HepG2 (cell line): Measurements from ENCODE around the gene SLC2A13. TPM values are rescaled to one million over a fixed set of nuclear protein-coding genes. Genes with fewer than 3 reads are reported as not detected.

Source experiments
- ATAC-seq: fragments of 200-7000 bp; cut with Tn5 transposase; 3 replicates; pipeline ENCODE4 v1.9.1; 2020; ENCODE audit warnings: mild to moderate bottlenecking, moderate library complexity
- BruUV-seq: library from RNA; stranded (reverse); fragments of 400-500 nt; replicated peaks from 2 replicates; lab custom pipeline; 2021; lab: Mats Ljungman, UMichigan
- CTCF ChIA-PET: fragments of 300-600 bp; formaldehyde crosslinking; extraction: SDS; loops from one replicate; lab custom pipeline; 2021; ENCODE audit warnings: low total read pairs, inconsistent platforms, low intra/inter-chr PET ratio; lab: Yijun Ruan, JAX
- POLR2A ChIA-PET: fragments of 350-600 bp; sonication (Branson Sonifier 250); formaldehyde crosslinking; loops from one replicate; lab custom pipeline; 2020; ENCODE audit warnings: antibody characterized with exemption, inconsistent platforms; lab: Yijun Ruan, JAX
- DNase-seq: peaks from one replicate; pipeline ENCODE4 v3.0.0-alpha.2; 2015; ENCODE audit warnings: low spot score
- FAIRE-seq: peaks from 3 replicates; lab custom pipeline; 2011; peaks lifted over from hg19 to GRCh38; lab: Jason Lieb, UNC
- H2AFZ ChIP-seq: one replicate; pipeline ENCODE4 v1.6.1; 2011; ENCODE audit warnings: low read length, inconsistent platforms
- H3K27ac ChIP-seq: fragments of 300-600 bp; 3 replicates; pipeline ENCODE4 v1.8.0; 2011; ENCODE audit warnings: mixed run types, mild to moderate bottlenecking, mixed read lengths, low read length, inconsistent platforms; ENCODE audit not compliant: insufficient read depth; ENCODE audit errors: extremely low read length
- H3K27me3 ChIP-seq, 2 experiments: fragments of 200-600 bp in 1 of 2; 2 replicates in 1 of 2; 3 replicates in 1 of 2; pipeline versions ENCODE4 v1.6.0 to v1.8.0; 2011; ENCODE audit warnings: low read length in 2 of 2, mild to moderate bottlenecking in 2 of 2, moderate library complexity in 2 of 2, inconsistent platforms in 1 of 2; ENCODE audit not compliant: insufficient read depth in 2 of 2, control insufficient read depth in 1 of 2
- H3K36me3 ChIP-seq, 2 experiments: fragments of 200-600 bp in 1 of 2; replicated peaks in 1 of 2; 2 replicates in 1 of 2; 3 replicates in 1 of 2; pipeline versions ENCODE4 v1.5.1 to v1.8.0; 2011; ENCODE audit warnings: low read length in 2 of 2, inconsistent platforms in 1 of 2; ENCODE audit not compliant: insufficient read depth in 2 of 2, control insufficient read depth in 1 of 2
- H3K4me1 ChIP-seq: 2 replicates; pipeline ENCODE4 v1.5.1; 2012; ENCODE audit warnings: low read length, inconsistent platforms; ENCODE audit not compliant: insufficient read depth
- H3K4me2 ChIP-seq: 2 replicates; pipeline ENCODE4 v1.6.0; 2011; ENCODE audit warnings: low read depth, low read length, inconsistent platforms
- H3K4me3 ChIP-seq, 3 experiments: fragments of 200-600 bp in 1 of 3; sonication (generic), shearing (Covaris generic) in 1 of 3; replicated peaks in 1 of 3; 2 replicates each; pipeline ENCODE4 v1.5.1; 2011 to 2016; ENCODE audit warnings: low read length in 3 of 3, inconsistent platforms in 2 of 3, low read depth in 2 of 3, mild to moderate bottlenecking in 2 of 3, control low read depth in 1 of 3, mixed read lengths in 1 of 3; ENCODE audit not compliant: insufficient read depth in 1 of 3
- H3K79me2 ChIP-seq: one replicate; pipeline ENCODE4 v1.6.1; 2011; ENCODE audit warnings: low read length, inconsistent platforms; ENCODE audit not compliant: insufficient read depth
- H3K9ac ChIP-seq: 2 replicates; pipeline ENCODE4 v1.6.0; 2011; ENCODE audit warnings: mild to moderate bottlenecking, low read depth, low read length, inconsistent platforms; ENCODE audit not compliant: insufficient read depth
- H3K9me3 ChIP-seq: 2 replicates; pipeline ENCODE4 v1.5.1; 2012; ENCODE audit warnings: mild to moderate bottlenecking, low read length
- H4K20me1 ChIP-seq: 2 replicates; pipeline ENCODE4 v1.6.0; 2011; ENCODE audit warnings: inconsistent platforms, mild to moderate bottlenecking, low read length, moderate library complexity; ENCODE audit not compliant: insufficient read depth
- CEBPB ChIP-seq: IDR thresholded peaks from 2 replicates; pipeline ENCODE4 v1.6.1; 2011; ENCODE audit warnings: low read depth, low read length, improper control_type of control experiment, borderline replicate concordance
- HMG20A ChIP-seq: IDR thresholded peaks from 2 replicates; pipeline ENCODE4 v1.6.1; 2016; ENCODE audit warnings: borderline replicate concordance
- NFE2 ChIP-seq: sonication (generic); formaldehyde crosslinking; IDR thresholded peaks from 2 replicates; pipeline ENCODE4 v1.4.0; 2020; ENCODE audit warnings: missing genetic modification reagents
- NONO ChIP-seq, 2 experiments: fragments of 450-650 bp in 1 of 2; sonication (generic) in 1 of 2; formaldehyde crosslinking in 1 of 2; IDR thresholded peaks in 1 of 2; conservative IDR thresholded peaks in 1 of 2; 2 replicates each; pipeline versions ENCODE4 v1.6.1 to v1.8.0; 2017 to 2022; ENCODE audit warnings: mild to moderate bottlenecking in 1 of 2, missing genetic modification reagents in 1 of 2, moderate library complexity in 1 of 2
- ZBTB7A ChIP-seq: sonication (generic); formaldehyde crosslinking; IDR thresholded peaks from 2 replicates; pipeline ENCODE4 v1.8.0; 2022; ENCODE audit warnings: mild to moderate bottlenecking, missing genetic modification reagents
- ZFP41 ChIP-seq: sonication (generic); formaldehyde crosslinking; IDR thresholded peaks from 2 replicates; pipeline ENCODE4 v1.4.0; 2020; ENCODE audit warnings: mild to moderate bottlenecking, missing genetic modification reagents, borderline replicate concordance
- ZMAT3 ChIP-seq: sonication (generic); formaldehyde crosslinking; conservative IDR thresholded peaks from 2 replicates; pipeline ENCODE4 v1.7.0; 2021; ENCODE audit warnings: missing genetic modification reagents
- WGBS: methylation state at CpG from one replicate; pipeline ENCODE4 v1.1.6; 2017; ENCODE audit warnings: low lambda C conversion rate; 5-methylcytosine and 5-hydroxymethylcytosine counted together
- in situ Hi-C: cut with HindIII; loops from 2 replicates; pipeline ENCODE4 v1.10.0; 2017; ENCODE audit warnings: low pct_unique_long_range_greater_than_20kb; ENCODE audit not compliant: extremely low pct_ligation_motif_present
- intact Hi-C: fragments of 100-400 bp; cut with micrococcal nuclease; formaldehyde crosslinking; loops from one replicate; pipeline ENCODE4 v1.10.0; 2022; ENCODE audit not compliant: unreplicated experiment
- polyA plus RNA-seq, 8 experiments: library from polyadenylated mRNA; depleted of rRNA in 3 of 8; stranded (reverse) in 7 of 8; unstranded in 1 of 8; fragments of >200 nt; fragmentation: Illumina TruSeq in 4 of 8; extraction: Trizol in 4 of 8; gene quantifications; 2 replicates each; pipeline versions ENCODE4 v1.2.1 to v1.2.3, GENCODE V29; 2011 to 2016; ENCODE audit warnings: low read depth in 4 of 8, missing spikeins in 1 of 8, mixed read lengths in 1 of 8; ENCODE audit not compliant: insufficient read depth in 1 of 8
- total RNA-seq, 5 experiments: library from RNA; depleted of rRNA; stranded (reverse); fragments of >200 nt; fragmentation: Illumina TruSeq; extraction: Trizol; gene quantifications; 2 replicates each; pipeline ENCODE4 v1.2.3, GENCODE V29; 2016; ENCODE audit warnings: low read depth in 1 of 5
- TF ChIP-seq, protein P1 (sequence below): sonication (generic); formaldehyde crosslinking; IDR thresholded peaks from 2 replicates; pipeline ENCODE4 v1.4.0; 2020; ENCODE audit warnings: missing genetic modification reagents; ENCODE audit errors: not compliant biosample characterization
- TF ChIP-seq, protein P2 (sequence below): sonication (generic); formaldehyde crosslinking; IDR thresholded peaks from 2 replicates; pipeline ENCODE4 v1.9.0; 2021; ENCODE audit warnings: missing genetic modification reagents, borderline replicate concordance

Gene SLC2A13
- total and polyA plus RNA-seq, 2 of the 13 experiments (the other 11 are each of a cell fraction or from before 2014, with no cell fraction given): 5.5 to 6.0 TPM

DNA sequence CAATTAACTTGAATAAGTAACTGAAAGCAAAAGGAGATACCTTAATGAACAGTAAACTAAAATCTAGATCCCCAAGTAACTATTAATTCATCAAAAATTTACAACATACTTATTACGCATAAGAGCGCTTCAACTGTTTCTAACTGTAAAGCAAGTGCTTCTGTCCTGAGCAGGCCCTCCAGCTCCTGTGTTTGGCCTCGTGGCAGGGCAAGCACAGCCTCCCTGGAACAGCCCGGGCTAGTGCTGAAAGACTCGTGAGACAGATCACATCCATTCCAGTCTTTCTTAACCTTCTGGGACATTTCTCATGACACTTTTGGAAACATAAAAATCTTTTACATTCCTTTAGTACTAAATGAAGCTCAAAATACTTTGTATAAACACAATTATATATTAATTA is 307.5 kb downstream of the SLC2A13 start:
- FAIRE-seq: no peak
- Histone ChIP-seq H4K20me1 (no peaks in the 10 kb centered on the region), H3K9ac (no peak overlapping the region), H3K79me2 (no peaks in the 10 kb centered on the region), H3K27me3 (no peaks in the 10 kb centered on the region), H2AFZ (no peak overlapping the region), H3K36me3 (no peaks in the 10 kb centered on the region), H3K4me1 (no peaks in the 10 kb centered on the region), H3K4me2 (no peak overlapping the region), H3K4me3 (no peak overlapping the region), H3K9me3 (no peaks in the 10 kb centered on the region), H3K27ac (no peak overlapping the region)
- in situ Hi-C loops (no loop called here), intact Hi-C loops (no loop called here)
- ATAC-seq: no peak
- DNase-seq: no peak
- 84% methylated on average over 5 of the region's 5 CpGs for WGBS
- CTCF ChIA-PET: no interaction called here
- TF ChIP-seq NONO (IDR thresholded peaks at IDR 0.05): no peak
- no peak for TF ChIP-seq NONO (CRISPR knock-in tag; conservative IDR thresholded peaks at IDR 0.05)
- TF ChIP-seq ZBTB7A (CRISPR knock-in tag): no peak
- no peak for TF ChIP-seq HMG20A (CRISPR knock-in tag)
- TF ChIP-seq, protein P1, sequence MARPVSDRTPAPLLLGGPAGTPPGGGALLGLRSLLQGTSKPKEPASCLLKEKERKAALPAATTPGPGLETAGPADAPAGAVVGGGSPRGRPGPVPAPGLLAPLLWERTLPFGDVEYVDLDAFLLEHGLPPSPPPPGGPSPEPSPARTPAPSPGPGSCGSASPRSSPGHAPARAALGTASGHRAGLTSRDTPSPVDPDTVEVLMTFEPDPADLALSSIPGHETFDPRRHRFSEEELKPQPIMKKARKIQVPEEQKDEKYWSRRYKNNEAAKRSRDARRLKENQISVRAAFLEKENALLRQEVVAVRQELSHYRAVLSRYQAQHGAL (CRISPR knock-in tag): no peak
- no peak for TF ChIP-seq NFE2
- TF ChIP-seq CEBPB: no peak
- no peak for TF ChIP-seq ZMAT3 (CRISPR knock-in tag)
- no TSS peak for BruUV-seq
- POLR2A ChIA-PET: no interaction called here

DNA sequence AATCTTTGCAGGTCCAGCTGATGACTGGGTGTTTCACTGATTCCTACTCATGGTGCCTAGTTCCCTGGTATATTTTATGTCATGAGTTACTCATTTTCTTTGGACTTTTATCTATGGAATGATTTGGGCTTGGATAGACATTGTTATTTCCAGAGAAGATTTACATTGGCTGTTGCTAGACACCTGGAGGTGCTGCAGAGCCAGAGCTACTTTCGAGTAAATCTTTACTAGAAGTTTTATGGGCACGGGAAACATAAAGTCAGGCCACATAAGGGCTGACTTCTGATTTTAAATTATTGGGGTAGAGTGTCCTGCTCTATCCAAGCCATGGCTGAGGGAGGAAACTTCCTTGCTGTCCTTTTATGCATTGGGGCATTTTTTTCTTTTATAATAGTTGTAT is 310.4 kb downstream of the SLC2A13 start:
- in situ Hi-C loops (no loop called here), intact Hi-C loops (no loop called here)
- Histone ChIP-seq H3K9ac (no peak overlapping the region), H3K27me3 (no peaks in the 10 kb centered on the region), H4K20me1 (no peaks in the 10 kb centered on the region), H3K4me2 (no peak overlapping the region), H3K4me1 (no peaks in the 10 kb centered on the region), H3K36me3 (no peaks in the 10 kb centered on the region), H3K4me3 (no peak overlapping the region), H3K9me3 (no peaks in the 10 kb centered on the region), H3K79me2 (no peaks in the 10 kb centered on the region), H2AFZ (no peak overlapping the region), H3K27ac (no peak overlapping the region)
- ChIA-PET POLR2A (no interaction called here), CTCF (no interaction called here)
- FAIRE-seq: no peak
- 74% methylated on average over 2 of the region's 2 CpGs for WGBS
- BruUV-seq: no TSS peak
- ATAC-seq: no peak
- DNase-seq: no peak
- TF ChIP-seq ZFP41 (CRISPR knock-in tag): no peak
- TF ChIP-seq, protein P2, sequence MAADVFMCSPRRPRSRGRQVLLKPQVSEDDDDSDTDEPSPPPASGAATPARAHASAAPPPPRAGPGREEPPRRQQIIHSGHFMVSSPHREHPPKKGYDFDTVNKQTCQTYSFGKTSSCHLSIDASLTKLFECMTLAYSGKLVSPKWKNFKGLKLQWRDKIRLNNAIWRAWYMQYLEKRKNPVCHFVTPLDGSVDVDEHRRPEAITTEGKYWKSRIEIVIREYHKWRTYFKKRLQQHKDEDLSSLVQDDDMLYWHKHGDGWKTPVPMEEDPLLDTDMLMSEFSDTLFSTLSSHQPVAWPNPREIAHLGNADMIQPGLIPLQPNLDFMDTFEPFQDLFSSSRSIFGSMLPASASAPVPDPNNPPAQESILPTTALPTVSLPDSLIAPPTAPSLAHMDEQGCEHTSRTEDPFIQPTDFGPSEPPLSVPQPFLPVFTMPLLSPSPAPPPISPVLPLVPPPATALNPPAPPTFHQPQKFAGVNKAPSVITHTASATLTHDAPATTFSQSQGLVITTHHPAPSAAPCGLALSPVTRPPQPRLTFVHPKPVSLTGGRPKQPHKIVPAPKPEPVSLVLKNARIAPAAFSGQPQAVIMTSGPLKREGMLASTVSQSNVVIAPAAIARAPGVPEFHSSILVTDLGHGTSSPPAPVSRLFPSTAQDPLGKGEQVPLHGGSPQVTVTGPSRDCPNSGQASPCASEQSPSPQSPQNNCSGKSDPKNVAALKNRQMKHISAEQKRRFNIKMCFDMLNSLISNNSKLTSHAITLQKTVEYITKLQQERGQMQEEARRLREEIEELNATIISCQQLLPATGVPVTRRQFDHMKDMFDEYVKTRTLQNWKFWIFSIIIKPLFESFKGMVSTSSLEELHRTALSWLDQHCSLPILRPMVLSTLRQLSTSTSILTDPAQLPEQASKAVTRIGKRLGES (CRISPR knock-in tag): no peak
